HG02973 (cell line): ENCODE measurements around the gene EMP3.
"Not testable (repeated sequence)": the region's sequence is repeated elsewhere in the genome, so short reads cannot be mapped to it uniquely, and the experiment has no call there.

ENCODE experiments used
- ATAC-seq: cut with Tn5 transposase; IDR thresholded peaks from one replicate; pipeline ENCODE4 v1.9.1; 2021; ENCODE audit warnings: moderate library complexity; ENCODE audit not compliant: unreplicated experiment

Gene EMP3

DNA sequence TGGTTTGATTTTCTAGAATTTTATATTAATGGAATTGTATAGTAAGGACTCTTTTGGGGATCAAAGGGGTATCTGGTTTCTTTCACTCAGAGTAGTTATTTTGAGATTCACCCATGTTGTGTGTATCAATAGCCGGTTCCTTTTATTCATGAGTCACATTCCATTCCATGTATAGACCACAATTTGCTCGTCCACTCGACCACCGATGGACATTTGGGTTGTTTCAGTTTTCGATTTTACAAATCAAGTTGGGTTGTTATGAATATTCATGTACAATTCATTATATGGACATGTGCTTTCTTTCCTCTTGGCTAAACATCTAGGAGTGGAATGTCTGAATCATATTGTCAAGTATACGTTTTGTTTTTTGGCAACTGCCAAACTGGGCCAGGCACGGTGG, 9.6 kb upstream of the EMP3 start:
- no peak for ATAC-seq

DNA sequence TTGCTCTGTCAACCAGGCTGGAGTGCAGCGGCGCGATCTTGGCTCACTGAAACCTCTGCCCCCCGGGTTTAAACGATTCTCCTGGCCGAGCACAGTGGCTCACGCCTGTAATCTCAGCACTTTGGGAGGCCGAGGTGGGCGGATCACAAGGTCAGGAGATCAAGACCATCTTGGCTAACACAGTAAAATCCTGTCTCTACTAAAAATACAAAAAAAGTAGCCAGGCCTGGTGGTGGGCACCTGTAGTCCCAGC, 7.7 kb upstream of the EMP3 start:
- ATAC-seq, result not testable (repeated sequence)

DNA sequence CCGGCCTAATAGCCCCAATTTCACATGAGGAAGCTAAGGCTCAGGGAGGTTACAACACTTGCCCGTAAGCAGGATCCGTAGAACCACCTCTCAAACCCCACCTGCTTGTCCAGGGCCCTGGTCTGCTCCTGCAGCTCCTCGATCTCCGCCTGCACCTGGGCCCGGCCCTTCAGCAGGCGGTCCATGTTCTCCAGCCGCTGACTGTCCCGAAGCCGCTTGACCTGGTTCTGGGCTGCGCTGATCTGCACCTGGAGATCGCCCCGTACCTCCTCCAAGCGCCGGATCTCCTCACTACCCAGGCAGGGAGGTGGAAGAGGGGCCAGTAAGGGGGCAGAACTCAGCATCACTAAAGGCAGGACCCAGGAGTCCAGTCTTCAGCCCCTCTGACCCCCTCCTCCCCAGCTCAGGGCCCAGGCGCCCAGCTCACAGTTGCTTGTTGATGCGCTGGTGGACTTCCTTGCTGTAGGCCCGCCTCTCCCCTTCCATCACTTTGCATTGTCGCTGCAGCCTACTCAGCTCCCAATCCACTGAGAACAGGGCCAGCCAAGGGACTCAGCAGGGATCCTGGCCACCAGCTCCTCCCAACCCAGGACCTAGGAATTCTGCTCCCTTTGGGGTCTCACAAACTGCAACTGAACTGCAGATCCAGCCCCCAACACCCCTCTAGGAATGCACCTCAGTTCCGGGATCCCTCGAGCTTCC, 6.9 kb upstream of the EMP3 start:
- ATAC-seq, result no peak

DNA sequence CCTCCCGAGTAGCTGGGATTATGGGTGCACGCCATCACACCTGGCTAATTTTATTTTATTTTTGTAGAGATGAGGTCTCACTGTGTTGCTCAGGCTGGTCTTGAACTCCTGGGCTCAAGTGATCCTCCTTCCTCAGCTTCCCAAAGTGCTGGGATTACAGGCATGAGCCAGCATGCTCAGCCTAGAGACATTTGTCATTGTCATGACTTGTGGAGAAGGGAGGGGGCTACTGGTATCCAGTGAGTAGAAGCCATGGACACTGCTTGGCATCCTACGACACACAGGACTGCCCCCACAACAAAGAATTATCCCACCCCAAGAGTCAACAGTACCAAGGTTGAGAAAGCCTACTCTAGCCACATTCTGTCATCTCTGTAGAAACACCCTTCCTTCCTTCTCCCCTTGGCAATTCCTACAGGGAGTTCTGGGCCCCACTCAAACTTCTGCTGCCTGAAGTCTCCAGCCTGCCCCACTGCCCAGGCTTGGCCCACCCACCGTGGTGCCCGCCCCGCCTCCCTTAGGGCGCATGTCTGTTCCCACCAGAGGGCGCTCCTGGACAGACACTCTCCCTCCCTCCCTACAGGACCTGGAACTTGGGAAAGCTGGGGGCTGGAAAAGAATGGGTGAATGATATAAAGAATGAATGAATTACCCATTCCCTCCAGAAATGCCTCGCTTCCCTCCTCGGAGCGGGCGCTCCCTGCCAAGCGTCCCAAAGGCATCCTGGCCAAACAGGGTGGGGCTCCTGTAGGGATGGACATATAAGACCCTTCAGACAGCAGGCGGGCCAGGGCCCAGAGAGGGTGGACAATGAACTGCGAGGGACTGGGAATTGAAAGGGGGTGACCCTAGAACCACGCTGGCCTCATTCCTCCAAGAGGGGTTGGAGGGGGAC, 5.5 kb upstream of the EMP3 start:
- no peak for ATAC-seq

DNA sequence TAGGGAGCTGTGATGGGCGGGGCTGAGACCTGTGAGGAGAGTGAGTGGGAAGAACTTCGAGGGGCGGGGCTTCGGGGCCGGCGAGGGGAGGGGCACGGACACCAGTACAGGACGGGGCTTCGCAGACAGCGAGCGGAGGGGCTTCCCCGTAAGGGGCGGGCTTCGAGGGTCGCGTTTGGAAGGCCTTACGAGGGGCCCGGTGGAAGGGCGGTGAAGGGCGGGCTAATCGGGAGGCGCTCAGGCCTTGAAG, 4.1 kb upstream of the EMP3 start:
- peak; percentile 30 for ATAC-seq

DNA sequence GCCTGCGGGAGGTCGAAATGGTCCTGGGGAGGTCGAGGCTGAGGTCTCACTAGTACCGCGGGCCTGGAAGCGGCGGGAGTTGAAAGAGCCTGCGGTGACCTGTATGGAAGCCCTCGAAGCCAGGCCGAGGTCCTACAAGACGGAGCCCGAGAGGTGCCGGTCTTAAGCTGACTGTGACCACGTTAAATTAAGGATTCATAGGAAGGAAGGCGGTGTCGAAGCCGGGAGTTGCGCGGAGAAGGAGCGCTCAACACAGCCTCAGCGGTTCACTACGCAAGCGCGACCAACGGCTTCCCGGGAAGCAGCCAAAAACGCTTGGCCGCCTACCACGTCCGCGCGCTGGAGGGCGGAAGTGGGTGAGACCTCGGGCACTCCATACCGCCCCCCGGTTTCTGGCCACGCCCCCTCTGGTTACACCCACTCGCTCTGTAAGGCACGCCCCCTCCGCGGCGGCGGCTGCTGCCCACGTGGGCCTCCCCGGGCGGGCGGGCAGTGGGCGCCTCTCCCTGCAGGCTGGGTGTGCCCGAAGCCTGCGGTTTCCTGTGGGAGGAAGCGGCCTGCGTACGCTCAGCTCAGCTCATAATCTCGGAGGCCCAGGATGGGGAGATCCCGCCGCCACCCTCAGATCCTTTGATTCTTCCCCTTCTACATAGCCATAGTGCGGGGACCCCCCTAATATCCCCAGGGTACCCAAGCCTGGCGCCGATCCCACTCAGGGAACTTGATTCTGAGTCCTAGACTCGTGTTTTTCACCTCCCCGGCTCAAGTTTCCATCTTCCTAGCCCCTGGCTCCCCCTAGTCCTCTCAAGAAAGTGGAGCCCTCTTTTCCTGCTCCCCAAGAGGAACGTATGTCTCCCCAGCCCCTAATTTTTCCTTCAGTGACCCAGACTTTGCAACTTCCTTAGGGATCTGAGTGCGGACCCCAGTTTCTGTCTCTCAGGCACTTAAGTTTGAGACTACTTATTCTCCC, 3.4 kb upstream of the EMP3 start:
- ATAC-seq, result peak; percentile 56

DNA sequence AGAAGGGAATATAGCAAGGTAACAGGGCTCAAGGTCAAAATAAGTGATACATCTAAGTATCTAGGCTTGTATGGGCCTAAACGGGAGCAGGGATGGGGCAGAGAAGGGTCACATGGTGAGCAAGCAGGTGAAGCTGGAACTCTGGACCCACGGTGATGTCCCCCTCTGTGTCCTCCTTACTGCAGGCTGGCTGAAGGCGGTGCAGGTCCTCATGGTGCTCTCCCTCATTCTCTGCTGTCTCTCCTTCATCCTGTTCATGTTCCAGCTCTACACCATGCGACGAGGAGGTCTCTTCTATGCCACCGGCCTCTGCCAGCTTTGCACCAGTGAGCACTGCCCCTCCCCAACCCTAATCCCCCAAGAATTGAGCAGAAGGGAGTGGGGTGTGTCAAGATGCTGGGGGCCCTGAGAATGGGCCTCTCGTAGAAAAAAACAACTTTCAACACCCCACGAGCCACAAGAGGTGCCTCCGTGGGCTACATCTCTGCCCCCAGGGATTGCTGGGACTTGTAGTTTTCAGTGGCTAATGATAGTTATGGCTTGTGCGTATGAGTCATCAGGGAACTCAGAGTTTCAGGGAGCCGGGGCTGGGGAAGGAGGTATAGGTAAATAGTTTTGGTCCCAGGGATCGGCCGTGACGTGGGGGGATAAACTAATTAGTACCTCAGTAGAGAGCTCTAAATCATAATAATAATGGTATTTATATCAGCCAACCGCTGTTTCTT, 4.0 kb downstream of the EMP3 start:
- no peak for ATAC-seq

DNA sequence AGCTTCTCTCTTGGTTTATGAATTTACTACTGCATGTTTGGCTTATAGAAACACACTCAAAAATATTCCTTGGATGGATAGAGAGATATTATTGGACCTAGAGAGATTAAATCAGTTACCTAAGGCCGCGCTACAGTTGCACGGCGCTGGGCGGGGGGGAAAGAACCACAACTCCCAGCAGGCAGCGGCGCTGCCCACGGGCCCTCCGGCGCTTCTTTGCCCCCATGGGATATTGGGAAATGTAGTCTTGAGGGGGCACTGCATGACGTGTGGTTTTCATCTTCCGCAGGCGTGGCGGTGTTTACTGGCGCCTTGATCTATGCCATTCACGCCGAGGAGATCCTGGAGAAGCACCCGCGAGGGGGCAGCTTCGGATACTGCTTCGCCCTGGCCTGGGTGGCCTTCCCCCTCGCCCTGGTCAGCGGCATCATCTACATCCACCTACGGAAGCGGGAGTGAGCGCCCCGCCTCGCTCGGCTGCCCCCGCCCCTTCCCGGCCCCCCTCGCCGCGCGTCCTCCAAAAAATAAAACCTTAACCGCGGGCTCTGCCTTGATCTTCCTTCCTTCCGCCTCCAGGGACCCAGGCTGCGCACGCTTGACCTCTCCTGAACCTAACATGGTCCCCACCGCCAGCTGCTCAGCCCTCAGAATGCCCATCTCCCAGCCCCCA, 4.8 kb downstream of the EMP3 start:
- peak; percentile 19 for ATAC-seq

DNA sequence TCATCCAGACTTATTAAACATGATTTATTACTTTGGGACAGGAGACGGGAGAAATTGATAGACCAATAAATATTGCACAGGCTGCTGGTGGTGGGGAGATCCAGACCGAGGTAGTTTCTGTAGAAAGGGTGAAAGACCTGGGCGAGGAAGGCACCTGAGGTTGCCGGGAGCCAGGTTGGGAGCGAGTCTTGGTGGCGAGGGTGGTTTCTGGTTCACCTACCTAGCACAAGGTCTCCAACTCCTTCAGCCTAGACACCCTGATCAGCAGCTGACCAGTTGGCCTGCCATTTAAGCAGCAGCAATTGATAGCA, 7.0 kb downstream of the EMP3 start:
- no peak for ATAC-seq

DNA sequence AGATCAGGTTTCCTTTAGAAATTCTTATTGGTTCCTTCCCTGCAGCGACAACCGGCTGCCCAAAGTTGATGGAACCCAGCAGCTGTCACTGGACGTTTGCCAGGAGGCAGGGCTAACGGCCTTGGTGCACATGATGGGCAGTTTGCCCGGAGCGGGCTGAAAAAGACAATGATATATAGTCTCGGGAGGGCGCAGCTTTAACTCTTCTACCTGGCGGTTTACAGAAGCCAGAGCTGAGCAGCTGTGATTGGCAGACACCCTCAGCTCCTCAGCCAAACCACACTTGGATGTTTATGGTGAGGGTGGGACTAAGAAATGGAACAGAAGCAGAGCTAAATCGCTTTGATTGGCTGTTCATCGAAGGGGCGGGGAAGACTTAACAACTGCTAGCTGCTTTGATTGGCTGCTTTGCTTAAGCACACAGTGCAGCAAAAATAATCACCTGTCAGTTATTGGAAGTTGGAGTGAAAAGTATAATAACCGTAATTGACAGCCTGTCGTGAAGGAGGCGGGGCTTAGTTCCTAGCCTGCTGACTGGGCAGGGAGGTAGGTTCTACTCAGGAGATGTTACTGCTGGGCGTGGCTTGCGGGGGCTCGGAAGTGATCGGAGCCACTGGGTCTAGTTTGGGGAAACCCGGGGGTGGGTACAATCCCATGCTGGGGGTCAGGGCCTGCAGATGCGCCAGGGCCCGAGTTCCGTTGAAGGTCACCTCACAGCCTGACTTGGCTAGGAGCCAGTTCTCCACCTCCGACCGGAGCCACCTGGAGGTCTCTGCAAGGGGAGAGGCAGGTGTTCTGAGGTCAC, 7.5 kb downstream of the EMP3 start:
- ATAC-seq, result peak; percentile 50

DNA sequence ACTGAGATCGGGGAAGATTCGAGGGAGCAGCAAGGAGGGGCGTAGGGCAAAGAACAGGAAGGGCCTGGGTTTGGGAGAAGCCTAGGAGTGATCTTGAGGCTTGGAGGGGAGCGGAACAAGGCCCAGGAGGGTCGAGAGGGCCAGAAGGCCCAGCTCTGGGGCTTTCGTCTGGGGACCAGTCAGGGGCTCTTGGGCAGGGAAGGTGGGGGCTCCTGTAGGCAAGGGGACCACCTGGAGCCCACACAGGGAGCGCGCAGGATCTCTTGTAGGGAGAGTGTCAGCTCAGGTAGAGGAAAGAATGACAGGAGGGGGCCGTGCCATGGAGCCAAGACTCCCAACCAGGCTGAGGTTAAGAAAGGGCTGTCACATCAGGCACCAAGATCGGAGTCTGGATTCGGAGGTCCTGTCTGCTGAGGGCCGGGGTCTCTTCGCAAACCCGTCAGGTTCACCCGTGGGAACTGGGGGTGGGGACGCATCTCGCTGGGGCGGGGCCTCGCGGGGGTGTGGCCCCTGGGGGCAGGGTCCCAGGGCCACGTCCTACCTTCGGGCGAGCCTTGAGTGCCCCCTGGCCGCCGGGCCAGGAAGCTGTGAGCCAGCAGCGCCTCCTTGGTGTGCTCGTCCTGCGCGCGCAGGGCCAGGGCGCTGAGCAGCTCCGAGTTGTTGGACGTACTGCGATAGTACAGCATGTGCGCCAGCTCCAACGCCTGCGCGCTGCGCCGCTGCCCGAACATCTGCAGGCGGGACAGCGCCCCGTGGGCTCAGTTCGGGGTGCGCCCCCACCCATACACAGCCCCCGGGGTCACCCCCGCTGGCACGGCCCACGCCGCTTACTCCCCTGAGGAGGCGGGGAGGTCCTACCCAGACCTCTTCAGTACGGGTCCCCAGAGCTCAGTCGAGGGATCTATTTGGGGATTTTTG, 8.4 kb downstream of the EMP3 start:
- ATAC-seq, result peak; percentile 49

DNA sequence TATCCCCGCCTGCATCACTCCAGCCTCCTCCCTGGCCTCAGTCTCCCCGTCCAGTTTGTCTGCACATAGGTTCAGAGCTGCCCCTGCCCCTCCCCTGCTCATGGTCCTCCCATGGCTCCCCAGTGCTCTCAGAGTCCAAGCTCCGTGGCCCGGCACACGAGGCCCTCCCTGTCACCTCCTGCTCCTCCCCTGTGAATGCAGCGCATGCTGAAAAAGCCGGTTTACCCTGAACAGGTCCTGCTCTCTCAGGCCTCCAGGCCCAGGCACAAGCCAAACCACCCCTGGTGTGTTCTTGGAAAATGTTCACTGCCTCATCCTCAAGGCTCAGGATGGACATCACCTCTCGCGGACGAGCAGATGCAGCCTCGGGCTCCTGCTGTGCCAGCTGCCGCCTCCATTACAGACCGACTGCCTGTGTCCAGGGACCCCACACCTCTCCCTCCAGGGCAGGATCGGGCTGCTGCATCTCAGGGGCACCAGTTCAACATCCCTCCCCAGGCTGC, 13.0 kb downstream of the EMP3 start:
- ATAC-seq, result no peak

DNA sequence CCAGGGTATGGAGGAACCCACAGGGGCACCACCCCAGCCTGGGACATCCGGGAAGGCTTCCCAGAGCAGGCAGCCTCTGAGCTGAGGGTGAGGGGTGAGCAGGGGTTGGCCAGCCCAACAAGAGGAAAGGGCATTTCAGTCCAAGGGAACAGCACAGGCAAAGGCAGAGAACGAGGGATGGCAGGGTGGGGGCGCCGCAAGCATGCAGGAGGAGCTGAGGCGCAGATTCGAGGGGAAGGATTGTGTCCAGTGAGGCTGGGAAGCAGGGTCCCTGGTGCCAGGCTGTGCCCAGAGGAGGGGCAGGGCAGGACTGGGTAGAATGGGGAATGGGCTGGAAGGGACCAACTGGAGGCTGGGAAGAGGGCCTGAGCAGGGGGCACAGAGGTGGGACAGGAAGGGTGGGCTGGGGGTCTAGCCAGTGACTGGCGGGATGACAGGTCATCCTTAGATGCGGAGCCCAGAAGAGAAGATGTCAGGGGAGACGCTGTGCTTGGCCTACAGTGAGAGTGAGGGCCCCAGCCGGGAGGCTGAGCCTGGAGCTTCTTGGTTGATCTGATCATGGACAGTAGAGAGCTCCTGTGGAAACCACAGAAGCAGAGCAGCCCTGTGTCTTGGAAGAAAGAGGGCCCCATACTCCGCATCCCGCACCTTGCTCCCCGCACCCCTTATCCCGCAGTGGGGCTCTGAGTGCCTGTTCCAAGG, 13.6 kb downstream of the EMP3 start:
- ATAC-seq, result no peak

DNA sequence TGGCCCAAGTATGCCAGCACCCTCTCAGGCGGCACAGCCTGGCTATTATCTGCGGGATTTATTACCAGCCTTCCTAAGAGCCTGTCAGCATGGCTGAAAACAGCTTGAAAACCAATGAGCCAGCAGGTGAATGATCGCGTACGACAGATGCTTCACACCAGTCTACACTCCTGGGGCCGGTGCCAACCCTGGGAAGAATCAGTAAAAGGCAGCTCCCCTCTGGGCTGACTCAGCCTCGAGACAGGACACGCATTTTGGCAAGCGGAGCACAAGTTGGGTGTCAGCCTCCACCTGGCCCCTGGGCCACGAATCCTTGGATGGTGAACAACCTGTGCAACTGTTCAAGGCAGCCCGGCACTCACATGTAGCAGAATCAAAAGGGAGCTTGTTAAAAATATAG, 15.6 kb downstream of the EMP3 start:
- ATAC-seq, result no peak

DNA sequence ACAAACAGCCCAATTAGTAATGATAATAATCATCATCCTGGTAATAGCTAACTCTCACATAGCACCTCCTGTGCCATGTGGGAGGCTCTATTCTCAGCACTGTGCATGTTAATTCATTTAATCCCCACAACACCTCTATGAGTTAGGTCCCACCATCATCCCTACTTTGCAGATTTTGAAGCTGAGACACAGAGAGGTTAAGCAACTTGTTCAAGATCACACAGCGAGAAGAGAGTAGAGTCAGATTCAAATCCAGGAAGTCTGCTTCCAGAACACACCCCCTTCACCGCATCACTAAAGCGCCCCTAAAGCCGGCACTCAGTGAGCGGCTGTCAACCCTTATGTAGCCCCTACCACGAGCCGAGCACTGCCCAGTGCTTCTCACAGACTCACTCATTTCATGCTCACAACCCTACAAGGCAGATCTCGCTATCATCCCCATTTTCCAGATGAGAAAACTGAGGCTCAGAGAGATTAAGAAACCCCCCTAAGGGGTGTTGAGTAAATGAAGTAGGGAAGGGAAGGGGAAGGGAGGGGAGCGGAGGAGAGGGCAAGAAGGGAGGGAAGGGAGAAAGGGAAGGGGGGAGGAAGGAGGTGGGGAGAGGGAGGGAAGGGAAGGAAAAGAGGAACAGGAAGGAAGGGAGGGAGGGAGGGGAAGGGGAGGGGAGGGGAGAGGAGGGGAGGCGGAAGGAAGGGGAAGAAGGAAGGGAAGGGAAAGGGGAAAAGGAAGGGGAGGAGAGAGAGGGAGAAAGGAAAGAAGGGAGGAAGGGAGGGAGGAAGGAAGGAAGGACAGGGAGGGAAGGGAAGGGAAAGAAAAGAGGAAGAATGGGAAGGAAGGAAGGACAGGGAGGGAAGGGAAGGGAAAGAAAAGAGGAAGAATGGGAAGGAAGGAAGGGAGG, 16.4 kb downstream of the EMP3 start:
- no peak for ATAC-seq

DNA sequence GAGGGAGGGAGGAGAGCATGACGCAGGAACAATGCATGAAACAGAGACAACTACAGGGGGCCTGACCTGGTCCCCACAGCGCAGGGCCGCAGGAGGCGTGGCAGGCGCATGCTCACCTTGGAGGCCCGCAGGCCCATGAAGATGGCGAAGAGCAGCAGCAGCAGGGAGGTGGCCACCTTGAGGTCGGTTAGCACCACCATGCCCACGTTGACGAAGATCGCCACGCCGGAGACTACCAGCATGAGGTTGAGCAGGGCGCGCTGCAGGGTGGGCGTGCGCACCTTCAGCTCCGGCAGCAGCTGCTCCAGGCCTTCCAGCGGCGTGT, 17.0 kb downstream of the EMP3 start:
- no peak for ATAC-seq

DNA sequence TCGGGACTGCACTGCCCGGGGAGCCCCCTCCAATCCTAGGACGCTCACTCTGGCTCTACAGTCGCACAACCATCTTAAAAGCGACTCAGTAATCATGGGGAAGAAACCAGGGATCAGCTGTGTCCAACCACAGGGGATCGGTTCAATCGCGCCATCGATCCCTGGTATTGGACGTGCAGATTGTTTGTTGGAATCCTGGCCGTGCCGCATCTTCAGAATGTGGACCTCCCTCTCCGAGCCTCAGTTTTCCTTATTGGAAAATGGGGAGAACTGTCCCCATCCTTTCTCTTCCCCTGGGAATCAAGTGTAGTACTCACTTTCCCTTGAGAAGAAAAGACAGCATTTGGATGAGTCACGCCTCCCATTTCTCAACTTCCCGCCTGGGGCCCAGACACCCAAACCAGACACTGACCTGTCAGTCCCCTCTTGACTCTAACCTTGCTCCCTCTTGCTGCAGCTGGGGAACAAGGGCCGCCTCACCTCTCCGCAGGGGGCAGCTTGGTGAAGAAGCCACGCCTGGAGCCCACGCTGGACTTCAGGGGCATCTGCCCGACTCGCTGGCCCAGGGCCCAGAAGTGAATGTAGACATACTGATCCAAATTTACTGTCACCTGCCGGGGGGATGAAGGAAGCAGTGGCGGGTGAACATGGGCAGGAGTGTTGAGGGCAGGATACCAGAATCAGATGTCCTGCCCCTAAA, 17.6 kb downstream of the EMP3 start:
- no peak for ATAC-seq
